Uterus (tissue), 2 donors: ENCODE data around the gene TOMT.
A peak's percentile ranks its signal among the peaks of the same experiment; 100 is the strongest.

Experiments
- POLR2A ChIP-seq, 2 donors: fragments of 450-650 bp; IDR thresholded peaks; one replicate each; pipeline ENCODE4 v1.6.1; 2016; ENCODE audit warnings: antibody characterized with exemption in 2 of 2, mild to moderate bottlenecking in 1 of 2, moderate library complexity in 1 of 2
- TF ChIP-seq, protein P1 (sequence below), 4 experiments: fragments of 200-600 bp in 2 of 4; fragments of 450-650 bp in 2 of 4; sonication (generic) in 2 of 4; IDR thresholded peaks; one replicate each; pipeline ENCODE4 v1.5.1; 2016 to 2019; ENCODE audit warnings: antibody characterized with exemption in 4 of 4, mild to moderate bottlenecking in 2 of 4, moderate library complexity in 1 of 4

GRCh38 chr11:72112143-72112977 is 6.6 kb downstream of the TOMT start, which contains the start of gene ANAPC15:
- TF ChIP-seq, protein P1, sequence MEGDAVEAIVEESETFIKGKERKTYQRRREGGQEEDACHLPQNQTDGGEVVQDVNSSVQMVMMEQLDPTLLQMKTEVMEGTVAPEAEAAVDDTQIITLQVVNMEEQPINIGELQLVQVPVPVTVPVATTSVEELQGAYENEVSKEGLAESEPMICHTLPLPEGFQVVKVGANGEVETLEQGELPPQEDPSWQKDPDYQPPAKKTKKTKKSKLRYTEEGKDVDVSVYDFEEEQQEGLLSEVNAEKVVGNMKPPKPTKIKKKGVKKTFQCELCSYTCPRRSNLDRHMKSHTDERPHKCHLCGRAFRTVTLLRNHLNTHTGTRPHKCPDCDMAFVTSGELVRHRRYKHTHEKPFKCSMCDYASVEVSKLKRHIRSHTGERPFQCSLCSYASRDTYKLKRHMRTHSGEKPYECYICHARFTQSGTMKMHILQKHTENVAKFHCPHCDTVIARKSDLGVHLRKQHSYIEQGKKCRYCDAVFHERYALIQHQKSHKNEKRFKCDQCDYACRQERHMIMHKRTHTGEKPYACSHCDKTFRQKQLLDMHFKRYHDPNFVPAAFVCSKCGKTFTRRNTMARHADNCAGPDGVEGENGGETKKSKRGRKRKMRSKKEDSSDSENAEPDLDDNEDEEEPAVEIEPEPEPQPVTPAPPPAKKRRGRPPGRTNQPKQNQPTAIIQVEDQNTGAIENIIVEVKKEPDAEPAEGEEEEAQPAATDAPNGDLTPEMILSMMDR (IDR thresholded peaks at IDR 0.05) = peak in 2 of 4 experiments; percentile 25 to 33
- peak; percentile 94 to 100 for TF ChIP-seq POLR2A (IDR thresholded peaks at IDR 0.05)
